ENCODE data around the gene RGS14.

- no peak for TF ChIP-seq CSRNP3 (CRISPR knock-in tag; IDR thresholded peaks at IDR 0.05)
- TF ChIP-seq, protein P1, sequence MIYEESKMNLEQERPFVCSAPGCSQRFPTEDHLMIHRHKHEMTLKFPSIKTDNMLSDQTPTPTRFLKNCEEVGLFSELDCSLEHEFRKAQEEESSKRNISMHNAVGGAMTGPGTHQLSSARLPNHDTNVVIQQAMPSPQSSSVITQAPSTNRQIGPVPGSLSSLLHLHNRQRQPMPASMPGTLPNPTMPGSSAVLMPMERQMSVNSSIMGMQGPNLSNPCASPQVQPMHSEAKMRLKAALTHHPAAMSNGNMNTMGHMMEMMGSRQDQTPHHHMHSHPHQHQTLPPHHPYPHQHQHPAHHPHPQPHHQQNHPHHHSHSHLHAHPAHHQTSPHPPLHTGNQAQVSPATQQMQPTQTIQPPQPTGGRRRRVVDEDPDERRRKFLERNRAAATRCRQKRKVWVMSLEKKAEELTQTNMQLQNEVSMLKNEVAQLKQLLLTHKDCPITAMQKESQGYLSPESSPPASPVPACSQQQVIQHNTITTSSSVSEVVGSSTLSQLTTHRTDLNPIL (CRISPR knock-in tag; IDR thresholded peaks at IDR 0.05; ENCODE audit: low read depth): no peak
- TF ChIP-seq ZFP30 (CRISPR knock-in tag; IDR thresholded peaks at IDR 0.05): no peak
- TF ChIP-seq, protein P2, sequence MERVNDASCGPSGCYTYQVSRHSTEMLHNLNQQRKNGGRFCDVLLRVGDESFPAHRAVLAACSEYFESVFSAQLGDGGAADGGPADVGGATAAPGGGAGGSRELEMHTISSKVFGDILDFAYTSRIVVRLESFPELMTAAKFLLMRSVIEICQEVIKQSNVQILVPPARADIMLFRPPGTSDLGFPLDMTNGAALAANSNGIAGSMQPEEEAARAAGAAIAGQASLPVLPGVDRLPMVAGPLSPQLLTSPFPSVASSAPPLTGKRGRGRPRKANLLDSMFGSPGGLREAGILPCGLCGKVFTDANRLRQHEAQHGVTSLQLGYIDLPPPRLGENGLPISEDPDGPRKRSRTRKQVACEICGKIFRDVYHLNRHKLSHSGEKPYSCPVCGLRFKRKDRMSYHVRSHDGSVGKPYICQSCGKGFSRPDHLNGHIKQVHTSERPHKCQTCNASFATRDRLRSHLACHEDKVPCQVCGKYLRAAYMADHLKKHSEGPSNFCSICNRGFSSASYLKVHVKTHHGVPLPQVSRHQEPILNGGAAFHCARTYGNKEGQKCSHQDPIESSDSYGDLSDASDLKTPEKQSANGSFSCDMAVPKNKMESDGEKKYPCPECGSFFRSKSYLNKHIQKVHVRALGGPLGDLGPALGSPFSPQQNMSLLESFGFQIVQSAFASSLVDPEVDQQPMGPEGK (CRISPR knock-in tag; IDR thresholded peaks at IDR 0.05; ENCODE audit: borderline replicate concordance): no peak
- no peak for TF ChIP-seq ZNF565 (CRISPR knock-in tag; conservative IDR thresholded peaks at IDR 0.05; ENCODE audit: low read depth)
- TF ChIP-seq ARNTL (CRISPR knock-in tag; IDR thresholded peaks at IDR 0.05; ENCODE audit: borderline replicate concordance, low read depth): no peak
- no peak for TF ChIP-seq BACH2 (CRISPR knock-in tag; IDR thresholded peaks at IDR 0.05; ENCODE audit: borderline replicate concordance)
- TF ChIP-seq TOX (CRISPR knock-in tag; IDR thresholded peaks at IDR 0.05; ENCODE audit: borderline replicate concordance): no peak
- TF ChIP-seq ZFP3 (CRISPR knock-in tag; IDR thresholded peaks at IDR 0.05): no peak
- TF ChIP-seq ZNF70 (CRISPR knock-in tag; IDR thresholded peaks at IDR 0.05): no peak
- no peak for TF ChIP-seq POU6F1 (CRISPR knock-in tag; IDR thresholded peaks at IDR 0.05; ENCODE audit: borderline replicate concordance, low read depth)
Measured at GRCh38 chr5:177336112-177336511, 21.6 kb upstream of the RGS14 start.
